ENCODE results near the gene CNKSR3. TPM values are rescaled to one million over a fixed set of nuclear protein-coding genes. Genes with fewer than 3 reads are reported as not detected.
A peak's percentile ranks its signal among the peaks of the same experiment; 100 is the strongest.

Gene CNKSR3
- total RNA-seq (2014; rRNA removed; shearing (Covaris generic)): 3.5 and 5.7 TPM in 2 replicates
- polyA plus RNA-seq (2016; fragmentation: Nextera tagmentation; extraction: Ambion mirVana): 1.9 and 2.0 TPM in 2 replicates
- long read RNA-seq: 0 reads

- no peak within 1 kb of the TSS for H3K27ac ChIP-seq (ENCODE audit: low read depth)
- Mint-ChIP-seq H3K36me3 (ENCODE audit: low read depth) (0 out of 3 replicates have a peak, but pooled peaks cover 9% of the 10 kb centered on the region), H3K4me1 (peaks cover 41% of the 10 kb centered on the region), H3K27ac (no peak within 1 kb of the TSS), H3K4me3 (peak within 1 kb of the TSS; percentile 78), H3K27me3 (ENCODE audit: insufficient read depth, low read depth, poor library complexity) (peaks cover 29% of the 10 kb centered on the region), H3K9me3 (no peaks in the 10 kb centered on the region)
- peak within 1 kb of the TSS; percentile 88 for H3K4me3 ChIP-seq
- H3K4me1 ChIP-seq (ENCODE audit: insufficient read depth): peaks cover 42% of the 10 kb centered on the region
- H2AFZ ChIP-seq: peak within 1 kb of the TSS; percentile 90
- no peaks in the 10 kb centered on the region; the same call in 1 of the 2 replicates for H3K36me3 ChIP-seq (ENCODE audit: insufficient read depth)
- H3K27me3 ChIP-seq (ENCODE audit: insufficient read depth): peaks cover 87% of the 10 kb centered on the region
- 0 out of 2 replicates have a peak, but pooled peaks cover 3% of the 10 kb centered on the region for H3F3A ChIP-seq (replicated peaks; ENCODE audit: low read depth)
- peaks cover 8% of the 10 kb centered on the region for H3K79me2 ChIP-seq (replicated peaks; ENCODE audit: insufficient read depth)
- TF ChIP-seq, protein P1, sequence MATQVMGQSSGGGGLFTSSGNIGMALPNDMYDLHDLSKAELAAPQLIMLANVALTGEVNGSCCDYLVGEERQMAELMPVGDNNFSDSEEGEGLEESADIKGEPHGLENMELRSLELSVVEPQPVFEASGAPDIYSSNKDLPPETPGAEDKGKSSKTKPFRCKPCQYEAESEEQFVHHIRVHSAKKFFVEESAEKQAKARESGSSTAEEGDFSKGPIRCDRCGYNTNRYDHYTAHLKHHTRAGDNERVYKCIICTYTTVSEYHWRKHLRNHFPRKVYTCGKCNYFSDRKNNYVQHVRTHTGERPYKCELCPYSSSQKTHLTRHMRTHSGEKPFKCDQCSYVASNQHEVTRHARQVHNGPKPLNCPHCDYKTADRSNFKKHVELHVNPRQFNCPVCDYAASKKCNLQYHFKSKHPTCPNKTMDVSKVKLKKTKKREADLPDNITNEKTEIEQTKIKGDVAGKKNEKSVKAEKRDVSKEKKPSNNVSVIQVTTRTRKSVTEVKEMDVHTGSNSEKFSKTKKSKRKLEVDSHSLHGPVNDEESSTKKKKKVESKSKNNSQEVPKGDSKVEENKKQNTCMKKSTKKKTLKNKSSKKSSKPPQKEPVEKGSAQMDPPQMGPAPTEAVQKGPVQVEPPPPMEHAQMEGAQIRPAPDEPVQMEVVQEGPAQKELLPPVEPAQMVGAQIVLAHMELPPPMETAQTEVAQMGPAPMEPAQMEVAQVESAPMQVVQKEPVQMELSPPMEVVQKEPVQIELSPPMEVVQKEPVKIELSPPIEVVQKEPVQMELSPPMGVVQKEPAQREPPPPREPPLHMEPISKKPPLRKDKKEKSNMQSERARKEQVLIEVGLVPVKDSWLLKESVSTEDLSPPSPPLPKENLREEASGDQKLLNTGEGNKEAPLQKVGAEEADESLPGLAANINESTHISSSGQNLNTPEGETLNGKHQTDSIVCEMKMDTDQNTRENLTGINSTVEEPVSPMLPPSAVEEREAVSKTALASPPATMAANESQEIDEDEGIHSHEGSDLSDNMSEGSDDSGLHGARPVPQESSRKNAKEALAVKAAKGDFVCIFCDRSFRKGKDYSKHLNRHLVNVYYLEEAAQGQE (IDR thresholded peaks at IDR 0.05; ENCODE audit: unreplicated experiment): no peak
- TF ChIP-seq ZNF462 (CRISPR knock-in tag; IDR thresholded peaks at IDR 0.05): no peak
- TF ChIP-seq EZH2 (IDR thresholded peaks at IDR 0.05; ENCODE audit: low read depth, unreplicated experiment): peak; percentile 4
- TF ChIP-seq POLR2AphosphoS5 (IDR thresholded peaks at IDR 0.05; ENCODE audit: low read depth): peak; percentile 82
- H3K4me2 ChIP-seq: peak within 1 kb of the TSS; percentile 76
- no peaks in the 10 kb centered on the region for H3K9me2 ChIP-seq (ENCODE audit: insufficient read depth)
- peak; percentile 84 for ATAC-seq
- H4K20me1 ChIP-seq (replicated peaks; ENCODE audit: insufficient read depth): peaks cover 6% of the 10 kb centered on the region
- DNase-seq (ENCODE audit: low spot score): peak; percentile 98
Measured at GRCh38 chr6:154510144-154510905, at the start of gene CNKSR3. TSS of gene CNKSR3 (minus strand) at chr6:154510685. CDS start at chr6:154510114, 571 bp downstream.

Measured in GM23338 (cell line).